Loucy (cell line): Measurements from ENCODE around the gene SLC44A4.

Experiments used
- H2AFZ ChIP-seq: fragments of 200-600 bp; sonication (generic); 2 replicates; pipeline ENCODE4 v1.6.0; 2016; ENCODE audit warnings: antibody characterized with exemption, mild to moderate bottlenecking, low read length, moderate library complexity
- H3F3A ChIP-seq: fragments of 200-600 bp; 2 replicates; pipeline ENCODE4 v1.6.0; 2016; ENCODE audit warnings: antibody characterized with exemption, low read depth, mild to moderate bottlenecking
- H3K27me3 ChIP-seq: fragments of 200-600 bp; sonication (generic); 2 replicates; pipeline ENCODE4 v1.6.1; 2014; ENCODE audit warnings: low read length, mild to moderate bottlenecking; ENCODE audit not compliant: insufficient read depth, poor library complexity, severe bottlenecking
- H3K36me3 ChIP-seq: fragments of 200-600 bp; sonication (generic); 2 replicates; pipeline ENCODE4 v1.6.1; 2016; ENCODE audit warnings: low read length; ENCODE audit not compliant: insufficient read depth
- H3K4me1 ChIP-seq: fragments of 200-600 bp; sonication (generic); 2 replicates; pipeline ENCODE4 v1.5.1; 2014; ENCODE audit warnings: low read length, mild to moderate bottlenecking; ENCODE audit not compliant: insufficient read depth, poor library complexity, severe bottlenecking
- H3K4me2 ChIP-seq: fragments of 200-600 bp; sonication (generic); 2 replicates; pipeline ENCODE4 v1.6.0; 2014; ENCODE audit warnings: antibody characterized with exemption, low read length, low read depth, mild to moderate bottlenecking; ENCODE audit not compliant: poor library complexity, severe bottlenecking
- H3K4me3 ChIP-seq: fragments of 200-600 bp; sonication (generic); 2 replicates; pipeline ENCODE4 v1.5.1; 2014; ENCODE audit warnings: low read length, mild to moderate bottlenecking, mixed read lengths; ENCODE audit not compliant: poor library complexity, severe bottlenecking
- H3K79me2 ChIP-seq: fragments of 200-600 bp; sonication (generic); 2 replicates; pipeline ENCODE4 v1.6.1; 2014; ENCODE audit warnings: low read length; ENCODE audit not compliant: insufficient read depth
- H3K9ac ChIP-seq: fragments of 200-600 bp; sonication (generic); 2 replicates; pipeline ENCODE4 v1.6.0; 2014; ENCODE audit warnings: mild to moderate bottlenecking, low read depth, low read length, moderate library complexity; ENCODE audit not compliant: poor library complexity, severe bottlenecking
- H3K9me2 ChIP-seq: fragments of 200-600 bp; sonication (generic); replicated peaks from 2 replicates; pipeline ENCODE4 v1.6.1; 2016; ENCODE audit warnings: low read depth, low read length, mixed read lengths
- H3K9me3 ChIP-seq: fragments of 200-600 bp; sonication (generic); 2 replicates; pipeline ENCODE4 v1.6.1; 2014; ENCODE audit warnings: mild to moderate bottlenecking, antibody characterized with exemption, low read length, low read depth; ENCODE audit not compliant: insufficient read depth
- H4K20me1 ChIP-seq: fragments of 200-600 bp; sonication (generic); 2 replicates; pipeline ENCODE4 v1.6.0; 2014; ENCODE audit warnings: antibody characterized with exemption, low read length, mild to moderate bottlenecking; ENCODE audit not compliant: insufficient read depth, poor library complexity, severe bottlenecking
- EZH2phosphoT487 ChIP-seq: fragments of 200-600 bp; IDR thresholded peaks from 2 replicates; pipeline ENCODE4 v1.6.1; 2018; ENCODE audit warnings: antibody characterized with exemption, mild to moderate bottlenecking, moderate library complexity, borderline replicate concordance
- TF ChIP-seq, protein P1 (sequence below): fragments of 200-600 bp; sonication (generic); conservative IDR thresholded peaks from 2 replicates; pipeline ENCODE4 v1.5.1; 2014; ENCODE audit warnings: mild to moderate bottlenecking, antibody characterized with exemption, low read length

The SLC44A4 gene

DNA sequence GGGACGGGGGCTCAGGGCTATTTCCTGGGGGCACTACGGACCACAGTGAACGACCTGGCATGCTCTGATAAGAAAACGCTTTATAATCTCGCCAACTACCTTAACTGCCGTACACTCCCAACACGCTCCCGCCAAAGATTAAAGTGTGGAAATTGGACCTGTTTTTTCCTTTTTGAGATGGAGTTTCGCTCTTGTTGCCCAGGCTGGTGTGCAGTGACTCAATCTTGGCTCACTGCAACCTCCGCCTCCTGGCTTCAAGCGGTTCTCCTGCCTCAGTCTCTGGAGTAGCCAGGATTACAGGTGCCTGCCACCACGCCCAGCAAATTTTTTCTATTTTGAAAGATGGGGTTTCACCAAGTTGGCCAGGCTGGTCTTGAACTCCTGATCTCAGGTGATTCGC lies 346 bp upstream of the SLC44A4 start:
- Histone ChIP-seq H3K9me3 (no peaks in the 10 kb centered on the region), H3K27me3 (no peaks in the 10 kb centered on the region), H3K36me3 (peaks cover 43% of the 10 kb centered on the region; the same call in 1 of the 2 replicates), H3K4me1 (no peaks in the 10 kb centered on the region), H3F3A (0 out of 2 replicates have a peak, but pooled peaks cover 5% of the 10 kb centered on the region), H3K4me3 (no peak overlapping the region), H4K20me1 (no peaks in the 10 kb centered on the region), H3K9me2 (no peaks in the 10 kb centered on the region), H2AFZ (no peak overlapping the region), H3K4me2 (no peak overlapping the region), H3K9ac (no peak overlapping the region), H3K79me2 (no peaks in the 10 kb centered on the region)
- TF ChIP-seq EZH2phosphoT487, result no peak
- TF ChIP-seq, protein P1, sequence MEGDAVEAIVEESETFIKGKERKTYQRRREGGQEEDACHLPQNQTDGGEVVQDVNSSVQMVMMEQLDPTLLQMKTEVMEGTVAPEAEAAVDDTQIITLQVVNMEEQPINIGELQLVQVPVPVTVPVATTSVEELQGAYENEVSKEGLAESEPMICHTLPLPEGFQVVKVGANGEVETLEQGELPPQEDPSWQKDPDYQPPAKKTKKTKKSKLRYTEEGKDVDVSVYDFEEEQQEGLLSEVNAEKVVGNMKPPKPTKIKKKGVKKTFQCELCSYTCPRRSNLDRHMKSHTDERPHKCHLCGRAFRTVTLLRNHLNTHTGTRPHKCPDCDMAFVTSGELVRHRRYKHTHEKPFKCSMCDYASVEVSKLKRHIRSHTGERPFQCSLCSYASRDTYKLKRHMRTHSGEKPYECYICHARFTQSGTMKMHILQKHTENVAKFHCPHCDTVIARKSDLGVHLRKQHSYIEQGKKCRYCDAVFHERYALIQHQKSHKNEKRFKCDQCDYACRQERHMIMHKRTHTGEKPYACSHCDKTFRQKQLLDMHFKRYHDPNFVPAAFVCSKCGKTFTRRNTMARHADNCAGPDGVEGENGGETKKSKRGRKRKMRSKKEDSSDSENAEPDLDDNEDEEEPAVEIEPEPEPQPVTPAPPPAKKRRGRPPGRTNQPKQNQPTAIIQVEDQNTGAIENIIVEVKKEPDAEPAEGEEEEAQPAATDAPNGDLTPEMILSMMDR, result no peak

DNA sequence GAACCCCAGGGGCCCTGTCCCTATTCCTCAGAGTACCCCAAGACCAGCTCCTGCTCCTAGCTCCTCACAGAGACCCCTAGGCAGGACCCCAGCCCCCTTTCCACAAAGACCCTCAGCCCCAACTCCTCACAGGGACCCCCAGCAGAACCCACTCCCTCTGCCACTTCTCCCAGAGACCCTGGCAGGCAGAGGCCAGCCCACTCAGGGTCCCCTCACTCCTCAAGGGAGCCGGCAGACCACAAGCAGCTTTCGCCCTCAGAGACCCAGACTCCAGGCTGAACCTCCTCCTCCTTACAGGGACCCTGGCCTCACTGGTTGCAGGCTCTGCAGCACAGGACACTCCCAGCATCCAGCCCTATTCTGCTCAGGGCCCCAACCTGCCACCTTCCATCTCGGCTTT lies 575 bp downstream of the SLC44A4 start:
- Histone ChIP-seq H3K4me2 (no peak overlapping the region), H3K4me3 (no peak overlapping the region), H3K9me3 (no peaks in the 10 kb centered on the region), H3F3A (0 out of 2 replicates have a peak, but pooled peaks cover 5% of the 10 kb centered on the region), H2AFZ (no peak overlapping the region), H3K9me2 (no peaks in the 10 kb centered on the region), H3K9ac (no peak overlapping the region), H3K4me1 (no peaks in the 10 kb centered on the region), H4K20me1 (no peaks in the 10 kb centered on the region), H3K79me2 (no peaks in the 10 kb centered on the region), H3K27me3 (no peaks in the 10 kb centered on the region), H3K36me3 (peaks cover 34% of the 10 kb centered on the region; the same call in 1 of the 2 replicates)
- no peak for TF ChIP-seq EZH2phosphoT487

DNA sequence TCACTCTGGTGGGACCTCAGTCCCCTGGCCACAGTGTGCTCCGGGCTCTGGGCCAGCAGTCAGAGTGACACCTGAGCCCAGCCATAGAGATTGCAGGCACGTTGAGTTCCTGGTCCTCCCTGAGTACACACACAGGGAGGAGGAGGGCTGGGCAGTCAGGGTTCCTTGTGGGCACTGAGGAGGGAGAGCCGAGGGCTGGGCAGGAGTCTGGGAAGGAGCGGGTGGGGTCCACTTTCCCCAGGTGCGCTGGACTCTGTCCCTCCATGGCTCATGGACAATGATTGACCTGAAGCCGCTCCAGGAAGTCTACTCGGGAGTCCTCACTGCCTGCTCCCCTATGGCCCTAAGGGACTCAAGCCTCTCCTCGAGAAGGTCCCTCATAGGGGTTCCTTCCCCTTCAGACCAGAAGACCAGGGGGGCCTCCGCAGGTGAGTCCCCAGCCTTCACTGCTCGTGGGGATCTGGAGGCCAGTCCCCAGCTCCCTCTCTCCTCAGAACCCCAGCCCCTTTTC lies 1.1 kb downstream of the SLC44A4 start:
- no peaks in the 10 kb centered on the region for H3K79me2 ChIP-seq
- H3K9me2 ChIP-seq, result no peaks in the 10 kb centered on the region
- H4K20me1 ChIP-seq, result no peaks in the 10 kb centered on the region
- TF ChIP-seq, protein P1, result no peak
- TF ChIP-seq EZH2phosphoT487, result no peak
- no peak overlapping the region for H3K4me2 ChIP-seq
- no peak overlapping the region for H3K4me3 ChIP-seq
- H3K9me3 ChIP-seq, result no peaks in the 10 kb centered on the region
- no peaks in the 10 kb centered on the region for H3K27me3 ChIP-seq
- no peaks in the 10 kb centered on the region for H3K4me1 ChIP-seq
- H3F3A ChIP-seq, result 0 out of 2 replicates have a peak, but pooled peaks cover 5% of the 10 kb centered on the region
- no peak overlapping the region for H3K9ac ChIP-seq
- H3K36me3 ChIP-seq, result peaks cover 29% of the 10 kb centered on the region; the same call in 1 of the 2 replicates
- H2AFZ ChIP-seq, result no peak overlapping the region

DNA sequence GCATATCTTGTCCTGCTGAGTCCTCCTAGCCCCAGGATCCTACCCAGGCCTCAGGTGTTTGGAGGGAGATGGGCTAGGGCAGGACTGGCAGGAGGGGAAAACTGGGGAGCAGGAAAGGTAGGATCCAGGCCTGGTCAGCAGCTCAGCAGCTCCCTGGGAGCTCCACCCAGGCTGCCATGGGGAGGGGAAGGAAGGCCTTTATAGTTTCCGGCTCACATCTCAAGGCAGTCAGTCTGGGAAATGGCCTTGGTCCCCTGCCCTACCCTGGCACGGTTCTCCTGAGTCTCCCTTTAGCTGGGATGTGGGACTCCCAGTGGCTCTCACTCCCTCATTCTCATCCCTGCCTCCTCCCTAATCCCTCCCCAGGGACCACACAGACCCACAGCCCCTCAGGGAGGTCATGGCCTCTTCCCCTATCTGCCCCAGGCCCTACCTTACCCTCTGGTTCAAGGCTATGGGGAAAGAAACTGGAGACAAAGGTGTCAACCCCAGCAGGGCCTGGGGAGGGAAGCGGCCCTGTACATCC lies 1.6 kb downstream of the SLC44A4 start:
- Histone ChIP-seq H3K9me3 (no peaks in the 10 kb centered on the region), H2AFZ (no peak overlapping the region), H3K9ac (no peak overlapping the region), H3K79me2 (no peaks in the 10 kb centered on the region), H3K9me2 (no peaks in the 10 kb centered on the region), H4K20me1 (no peaks in the 10 kb centered on the region), H3K36me3 (peaks cover 24% of the 10 kb centered on the region; the same call in 1 of the 2 replicates), H3K27me3 (no peaks in the 10 kb centered on the region), H3F3A (0 out of 2 replicates have a peak, but pooled peaks cover 5% of the 10 kb centered on the region), H3K4me2 (no peak overlapping the region), H3K4me1 (no peaks in the 10 kb centered on the region), H3K4me3 (no peak overlapping the region)
- TF ChIP-seq, protein P1, result no peak
- no peak for TF ChIP-seq EZH2phosphoT487
